ENCODE data around the gene ZBTB20.

Gene ZBTB20

DNA sequence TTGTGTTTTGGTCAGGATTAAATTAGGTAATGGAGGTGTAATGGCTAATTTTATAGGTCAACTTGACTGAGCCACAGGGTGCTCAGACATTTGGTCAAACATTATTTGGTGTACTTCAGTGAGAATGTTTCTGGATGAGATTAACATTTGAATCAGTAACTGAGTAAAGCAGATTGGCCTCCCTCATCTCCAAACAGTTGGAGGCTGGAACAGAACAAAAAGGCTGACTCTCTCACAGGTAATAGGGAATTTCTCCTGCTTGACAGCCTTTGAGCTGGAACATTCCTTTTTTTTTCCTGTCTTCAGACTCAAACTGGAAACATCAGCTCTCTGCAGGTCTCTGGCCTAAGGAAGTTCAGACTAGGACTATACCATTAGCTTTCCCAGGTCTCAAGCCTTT lies 280.7 kb downstream of the ZBTB20 start:
- DNase-seq = no peak

DNA sequence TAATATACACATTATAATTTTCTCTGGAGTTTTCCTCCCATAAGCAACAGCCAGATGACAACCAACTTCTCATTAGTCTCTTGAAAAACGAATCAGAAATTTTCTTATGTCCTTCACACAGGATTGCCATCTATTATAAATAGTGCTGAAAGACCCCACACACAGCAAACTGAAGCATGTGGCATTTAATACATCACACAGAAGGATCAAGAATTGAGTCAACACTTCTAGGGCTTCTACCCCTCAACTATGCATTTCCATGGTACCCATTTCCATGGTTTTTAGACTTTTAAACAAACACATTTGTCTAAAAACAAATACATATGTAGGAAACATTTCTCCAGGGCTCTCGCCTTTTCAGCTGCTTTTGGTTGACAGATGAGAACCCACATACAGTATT lies 282.1 kb downstream of the ZBTB20 start:
- no peak for DNase-seq

DNA sequence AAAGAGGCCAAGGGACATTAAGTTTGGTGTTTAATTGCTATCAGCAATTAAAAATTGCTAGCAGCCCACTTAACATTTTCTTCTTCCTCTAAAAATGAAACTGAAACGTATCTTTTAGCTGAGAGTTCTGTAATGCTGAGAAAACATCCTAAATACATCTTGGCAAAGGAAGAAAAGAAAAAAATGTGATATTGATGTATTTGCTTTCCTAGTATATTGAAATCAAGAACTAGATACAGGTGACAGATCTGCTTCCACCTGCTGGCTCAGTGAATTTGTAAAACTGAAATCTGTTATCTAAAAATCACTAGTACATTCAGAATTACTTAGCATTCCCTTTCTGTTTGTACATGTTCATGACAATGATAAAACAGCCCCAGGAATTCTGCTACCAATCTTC lies 283.2 kb downstream of the ZBTB20 start:
- no peak for DNase-seq

DNA sequence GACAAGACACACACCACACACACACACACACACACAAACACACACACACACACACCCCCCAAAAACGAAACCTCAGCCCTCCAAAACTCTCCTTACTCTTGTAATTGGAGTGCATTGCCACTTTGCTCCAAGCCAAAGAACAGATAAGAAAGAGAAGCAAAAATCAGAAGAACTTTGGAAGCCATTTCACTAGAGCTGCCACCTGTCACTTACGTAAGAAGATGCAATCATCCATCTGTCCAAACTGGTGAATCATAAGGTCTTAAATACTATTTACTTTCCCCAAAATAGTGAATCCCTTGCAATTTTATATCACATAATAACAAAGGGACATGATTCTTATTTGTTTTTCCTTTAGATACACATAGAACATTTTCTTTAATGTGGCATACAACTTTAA lies 285.4 kb downstream of the ZBTB20 start:
- DNase-seq = no peak

DNA sequence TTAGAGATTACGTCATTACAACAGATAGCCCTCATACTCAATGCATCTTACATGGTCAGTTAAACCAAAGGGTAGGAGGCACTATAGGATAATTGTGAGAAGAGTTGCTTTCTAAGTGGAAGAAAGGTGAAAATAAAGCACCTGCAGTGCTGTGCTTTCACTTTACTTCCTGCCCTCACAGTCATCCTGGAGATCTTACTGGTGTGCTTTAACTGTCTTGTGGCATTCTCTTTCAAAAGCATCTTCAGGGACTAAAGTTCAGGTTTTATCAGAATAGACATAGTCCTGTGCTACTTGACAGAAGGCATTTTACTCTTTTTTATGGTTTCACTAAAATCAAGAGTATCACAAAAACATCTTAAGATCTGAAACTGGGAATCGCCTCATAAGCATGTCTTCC lies 286.6 kb downstream of the ZBTB20 start:
- DNase-seq = no peak

DNA sequence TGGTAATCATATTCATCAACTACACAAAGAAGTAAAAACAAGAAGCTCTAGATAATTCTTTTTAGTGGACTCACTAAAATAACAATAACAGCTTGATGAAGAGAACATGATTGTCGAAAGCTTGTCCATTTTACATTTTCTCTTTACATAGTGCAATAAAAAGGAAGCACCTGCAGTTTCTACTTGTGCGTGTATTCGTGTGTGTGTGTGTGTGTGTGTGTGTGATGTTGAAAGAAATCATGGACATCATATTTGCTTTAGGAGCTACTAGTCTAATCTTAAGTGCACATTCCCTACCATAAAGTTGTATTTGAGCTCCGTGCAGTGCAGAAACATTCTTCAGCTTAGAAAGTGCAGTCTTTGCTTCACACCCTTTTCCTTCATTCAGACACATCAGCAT lies 288.8 kb downstream of the ZBTB20 start:
- no peak for DNase-seq

DNA sequence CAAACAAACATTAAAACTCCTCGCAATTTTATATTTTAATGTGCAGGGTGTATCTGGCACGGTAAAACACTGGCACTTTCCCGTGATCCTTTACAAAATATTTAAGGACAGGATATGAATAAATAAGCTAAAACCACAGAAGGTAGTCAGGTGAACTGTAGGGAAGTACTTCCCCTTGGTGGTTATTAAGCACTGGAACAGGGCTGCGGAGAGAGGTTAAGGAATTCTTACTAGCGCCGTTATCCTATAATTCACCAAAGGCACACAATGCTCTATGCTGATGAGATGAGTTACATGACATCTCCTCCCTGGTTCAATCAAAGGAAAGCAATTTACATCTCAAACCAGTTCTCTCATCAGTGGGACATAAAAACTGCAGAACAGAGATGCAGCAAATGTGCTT lies 289.8 kb downstream of the ZBTB20 start:
- no peak for DNase-seq

DNA sequence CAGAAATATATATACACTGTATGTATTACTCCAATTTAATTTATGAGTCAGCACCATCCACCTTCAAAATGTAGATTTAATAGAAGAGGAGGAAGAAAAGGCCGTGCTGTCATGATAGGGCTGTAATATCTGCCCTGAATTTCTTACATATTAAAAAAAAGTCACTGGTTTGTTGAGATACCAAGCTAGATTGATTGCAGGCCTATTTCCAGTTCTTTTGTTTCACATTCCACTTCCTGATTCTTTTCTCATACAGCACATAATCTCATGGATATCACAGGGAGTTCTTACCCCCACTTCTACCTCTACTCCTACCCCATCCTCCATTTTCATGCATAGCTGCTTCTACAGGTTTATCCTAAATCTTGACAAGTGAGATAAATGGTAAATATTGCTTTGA lies 290.3 kb downstream of the ZBTB20 start:
- no peak for DNase-seq

DNA sequence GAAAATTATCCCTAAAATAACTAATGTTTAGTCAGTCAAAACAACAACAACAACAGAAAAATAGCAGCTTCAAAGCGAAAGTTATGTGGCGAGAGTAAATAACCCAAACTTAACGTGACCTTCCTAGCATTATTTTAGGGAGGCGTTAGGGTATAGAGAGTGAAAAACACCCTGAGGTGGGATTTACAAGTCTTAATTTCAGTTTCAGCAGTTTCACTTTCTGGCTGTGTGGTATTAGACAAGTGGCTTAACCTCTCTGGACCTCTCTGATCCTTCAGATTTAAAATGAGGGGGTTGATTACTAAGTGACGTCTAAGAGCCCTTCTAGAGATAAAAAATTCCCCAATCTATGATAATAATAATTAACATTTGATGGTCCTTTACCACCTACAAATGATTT lies 291.2 kb downstream of the ZBTB20 start:
- no peak for DNase-seq

DNA sequence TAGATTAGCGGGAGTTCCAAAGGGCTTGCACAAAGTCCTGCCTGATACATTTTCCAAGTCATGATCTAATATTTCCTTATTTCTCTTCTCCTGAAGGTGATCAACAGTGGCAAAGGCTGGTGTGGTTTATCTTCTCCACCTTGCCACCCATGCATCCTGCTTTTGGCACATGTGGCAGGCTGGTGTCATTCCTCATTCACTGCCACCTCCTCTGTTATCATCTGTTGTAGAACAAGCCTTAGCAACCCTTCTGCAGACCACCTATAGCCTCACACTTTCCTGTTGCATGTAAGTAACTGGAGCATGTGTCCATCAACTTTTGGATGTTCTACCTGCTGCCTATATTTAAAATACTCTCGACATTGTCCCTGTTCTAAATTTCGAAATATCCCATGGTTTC lies 294.1 kb downstream of the ZBTB20 start:
- DNase-seq = no peak

DNA sequence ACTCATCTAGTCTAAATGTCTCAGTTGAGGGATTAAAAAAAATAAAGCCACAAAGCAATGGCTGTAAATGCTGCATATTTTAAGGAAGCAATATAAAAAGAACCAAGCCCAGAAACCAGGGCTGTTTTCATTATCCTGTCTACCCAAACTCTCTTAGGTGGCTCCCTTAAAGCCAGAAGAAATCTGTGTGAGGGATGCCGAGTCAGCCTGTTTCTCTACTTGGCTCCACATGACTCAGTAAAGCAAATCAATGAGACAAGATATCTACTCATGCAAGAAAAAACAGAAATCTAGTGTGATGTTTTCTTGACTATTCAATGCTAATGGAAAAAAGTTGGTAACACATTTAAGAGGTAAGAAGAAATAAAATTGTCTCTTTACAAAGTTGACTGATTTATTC lies 296.2 kb downstream of the ZBTB20 start:
- DNase-seq = peak; percentile 6

DNA sequence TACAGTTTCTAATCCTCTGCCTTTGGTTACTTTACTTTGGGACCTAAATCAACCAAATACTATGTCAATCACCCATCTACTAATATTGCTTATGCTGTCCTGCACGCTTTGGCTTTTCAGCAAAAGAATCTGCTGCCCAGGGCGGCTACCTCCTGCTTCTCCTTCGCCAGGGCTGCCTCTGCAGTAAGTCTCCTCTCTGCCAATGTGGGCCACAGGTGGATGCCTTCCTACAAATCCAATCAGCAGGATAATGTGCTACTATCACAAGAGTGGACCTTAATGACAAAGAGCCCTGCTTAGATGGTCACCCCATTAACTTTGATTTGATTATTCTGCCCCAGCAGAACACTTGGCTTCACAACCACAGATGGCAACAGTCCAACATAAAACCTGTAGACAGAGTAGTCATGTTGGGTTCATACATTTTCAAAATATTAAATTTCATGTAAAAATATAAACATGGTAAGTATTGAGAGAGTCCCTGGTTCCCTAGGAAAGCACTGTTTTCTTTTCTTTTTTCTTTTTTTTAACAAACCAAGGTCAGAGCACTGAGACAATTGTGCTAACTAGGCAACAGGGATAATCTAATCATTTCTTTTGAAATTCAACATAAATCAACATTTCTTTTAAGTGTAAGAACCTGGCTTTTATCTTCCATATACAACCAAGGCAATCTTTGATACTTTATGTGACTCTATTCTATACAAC lies 298.3 kb downstream of the ZBTB20 start:
- DNase-seq = no peak

DNA sequence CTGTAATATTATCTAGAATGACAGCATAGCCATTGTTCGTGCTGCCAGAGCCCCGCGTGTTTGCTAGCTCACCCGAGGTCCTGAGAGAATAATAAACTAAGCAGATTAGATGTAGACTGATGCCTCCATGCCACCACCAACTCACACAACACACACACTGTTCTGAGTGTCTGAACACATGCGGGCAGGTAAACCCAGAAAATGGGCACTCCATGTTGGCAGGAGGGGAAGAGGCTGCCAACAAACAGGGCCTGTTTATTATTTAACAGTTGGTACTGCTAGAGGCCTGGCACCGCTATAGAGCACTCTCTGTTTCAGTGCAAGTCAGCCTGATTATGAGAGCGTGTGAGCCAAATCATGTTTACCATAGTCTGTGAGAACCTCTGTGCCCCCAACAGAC lies 299.0 kb downstream of the ZBTB20 start:
- DNase-seq = no peak

DNA sequence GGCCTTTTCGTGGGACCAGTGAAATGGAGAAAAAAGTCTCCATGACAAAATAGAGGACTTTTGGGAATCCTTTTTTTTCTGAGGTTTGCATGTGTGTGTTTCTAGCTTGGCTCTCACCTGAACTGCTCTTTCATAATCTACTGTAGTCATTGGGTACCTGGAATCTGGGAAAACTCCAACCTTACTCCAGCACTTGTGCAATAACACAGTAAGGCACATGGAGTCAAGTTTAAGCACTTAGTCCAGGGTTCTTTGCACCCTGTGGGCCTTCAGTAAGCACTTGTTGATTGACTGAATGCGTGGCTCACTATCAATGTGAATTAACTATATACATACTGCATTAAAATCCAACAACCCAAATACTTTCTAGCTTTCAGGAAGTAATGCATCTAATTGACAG lies 299.5 kb downstream of the ZBTB20 start:
- DNase-seq = no peak

DNA sequence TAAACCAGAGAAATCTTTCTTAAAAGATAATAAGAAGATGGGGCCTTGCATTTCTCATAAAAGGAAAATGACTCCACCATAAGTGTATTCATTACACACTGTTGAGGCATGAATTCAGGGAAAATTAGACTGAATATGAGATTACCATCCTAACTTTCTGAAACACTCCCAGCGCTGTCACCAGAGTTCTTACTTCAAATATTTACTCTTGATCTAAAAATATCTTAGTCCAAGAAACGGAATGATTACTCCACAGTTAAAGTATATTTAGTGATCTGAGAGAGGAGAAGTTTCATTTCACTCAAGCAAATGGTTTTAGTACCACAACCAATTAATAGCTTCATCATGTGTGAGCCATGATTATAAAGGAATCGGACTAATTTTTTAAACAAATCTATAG lies 300.3 kb downstream of the ZBTB20 start:
- DNase-seq = no peak

DNA sequence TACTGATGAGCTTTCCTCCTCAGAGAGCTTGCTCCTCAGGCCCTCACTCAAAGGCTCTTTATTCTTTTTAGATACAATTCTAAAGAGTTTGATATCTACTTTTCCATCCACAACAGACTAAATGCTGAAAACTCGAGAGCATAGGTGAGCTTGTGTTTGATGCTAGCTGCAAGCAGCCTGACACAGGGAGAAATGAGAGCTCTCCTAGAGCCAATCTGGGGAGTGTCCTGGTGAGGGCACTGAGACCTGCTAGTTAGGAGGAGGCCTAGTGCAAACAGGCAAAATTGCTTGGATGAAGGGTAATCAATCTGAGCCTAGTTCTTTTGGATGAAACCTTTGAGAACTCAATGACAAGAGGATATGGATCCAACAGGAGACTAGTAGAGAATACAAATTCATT lies 300.8 kb downstream of the ZBTB20 start:
- DNase-seq = no peak

DNA sequence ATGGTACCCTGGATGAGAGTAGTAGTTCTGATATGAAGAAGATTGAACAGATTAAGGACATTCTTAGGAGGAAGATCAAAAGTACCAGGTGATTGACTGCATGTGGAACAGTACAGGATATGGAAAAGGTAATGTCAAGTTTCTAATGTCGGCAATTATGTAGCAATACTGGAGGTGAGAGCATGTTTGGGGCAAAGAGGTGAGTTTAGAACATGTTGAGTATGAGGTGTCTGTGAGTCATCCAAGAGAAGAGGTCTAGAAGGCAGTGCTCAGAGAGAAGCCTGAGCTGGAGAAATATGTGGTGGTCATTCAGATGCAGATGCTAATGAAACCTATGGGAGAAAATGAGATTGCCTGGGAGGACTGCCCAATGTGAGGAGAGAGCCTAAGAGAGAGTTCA lies 305.6 kb downstream of the ZBTB20 start:
- peak; percentile 2 for DNase-seq

DNA sequence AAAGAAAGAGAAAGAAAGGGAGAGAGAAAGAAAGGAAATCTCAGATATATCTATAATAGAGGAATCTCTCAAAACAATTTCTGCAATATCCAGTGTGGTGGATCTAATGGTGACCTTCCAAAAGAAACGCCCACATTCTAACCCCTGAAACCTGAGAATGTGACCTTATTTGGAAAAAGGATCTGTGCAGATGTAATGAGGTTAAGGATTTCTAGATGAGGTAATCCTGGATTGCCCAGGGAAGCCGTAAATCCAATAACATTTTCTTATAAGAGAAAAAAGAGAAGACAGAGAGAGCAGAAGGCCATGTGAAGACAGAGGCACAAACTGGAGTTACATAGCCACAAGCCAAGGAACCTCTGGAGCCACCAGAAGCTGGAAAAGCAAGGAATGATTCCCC lies 307.6 kb downstream of the ZBTB20 start:
- DNase-seq = peak; percentile 19

DNA sequence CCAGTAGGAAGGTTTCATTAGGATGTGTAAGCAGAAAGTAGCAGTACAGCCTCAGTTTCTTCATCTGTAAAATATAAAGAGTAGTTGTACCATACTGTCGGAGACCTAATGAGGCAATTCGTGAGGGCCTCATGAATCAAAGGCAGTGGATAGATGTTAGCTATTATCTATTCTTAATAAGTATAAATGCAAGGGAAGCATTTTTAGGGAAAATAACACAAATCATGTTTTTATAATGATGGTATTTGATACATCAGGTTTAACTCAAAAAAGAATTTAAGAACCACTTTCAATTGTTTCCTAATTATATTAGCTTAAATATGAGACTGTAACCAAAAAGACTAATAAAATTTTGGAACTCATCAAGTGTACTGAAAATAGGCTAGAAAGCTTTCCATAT lies 309.1 kb downstream of the ZBTB20 start:
- no peak for DNase-seq

DNA sequence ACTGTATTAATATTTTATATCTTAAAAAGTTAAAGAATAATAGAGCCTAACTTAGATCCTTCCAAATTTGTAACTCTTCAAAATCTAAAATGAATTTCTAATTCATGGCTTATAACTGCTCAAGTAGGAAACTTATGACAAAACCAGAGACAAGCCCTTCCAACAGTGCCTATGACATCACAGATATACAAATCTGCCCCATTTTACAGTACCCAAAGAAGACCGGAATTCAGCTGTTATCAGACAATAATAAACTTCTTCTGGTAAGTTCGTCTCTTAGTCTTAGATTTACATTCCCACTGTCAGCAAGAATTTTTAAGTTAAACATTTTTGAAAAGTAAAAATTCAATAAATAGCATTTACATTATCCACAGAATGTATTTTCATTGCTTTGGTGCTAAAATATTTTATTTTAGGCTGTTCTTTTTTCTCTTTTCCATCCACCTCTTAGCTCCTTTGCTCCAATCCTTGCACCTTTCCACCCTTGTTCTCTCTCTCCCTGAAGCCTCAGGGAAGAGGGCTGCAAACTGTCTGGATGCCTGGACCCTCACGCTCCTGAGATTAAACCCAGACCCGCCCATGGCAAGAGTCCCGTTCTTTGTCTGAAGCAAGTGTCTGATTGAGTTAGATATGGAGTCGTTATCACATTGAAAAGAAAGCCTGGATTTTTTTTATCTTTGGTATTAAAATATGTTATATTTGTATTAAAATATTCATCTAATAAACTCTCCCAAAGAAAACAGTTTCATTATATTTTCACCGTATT lies 312.7 kb downstream of the ZBTB20 start:
- DNase-seq = no peak

DNA sequence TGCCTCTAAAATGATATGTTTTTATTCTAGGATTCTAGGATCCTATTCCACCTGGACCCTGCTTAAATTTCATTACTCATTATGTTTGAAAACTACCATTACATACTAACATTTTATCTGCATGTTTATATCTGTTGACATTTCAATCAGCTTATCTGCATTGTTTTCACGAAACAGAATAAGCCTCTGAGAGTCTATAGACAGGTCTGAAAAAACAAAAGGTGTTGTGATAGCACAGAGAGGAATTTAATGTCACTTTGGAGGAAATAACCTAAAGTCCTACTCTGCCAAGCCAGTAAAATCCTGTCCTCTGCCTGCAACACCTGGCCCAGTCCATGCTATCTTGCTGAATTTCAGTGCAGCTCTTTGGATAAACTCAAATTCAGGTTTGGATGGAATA lies 315.2 kb downstream of the ZBTB20 start:
- no peak for DNase-seq

DNA sequence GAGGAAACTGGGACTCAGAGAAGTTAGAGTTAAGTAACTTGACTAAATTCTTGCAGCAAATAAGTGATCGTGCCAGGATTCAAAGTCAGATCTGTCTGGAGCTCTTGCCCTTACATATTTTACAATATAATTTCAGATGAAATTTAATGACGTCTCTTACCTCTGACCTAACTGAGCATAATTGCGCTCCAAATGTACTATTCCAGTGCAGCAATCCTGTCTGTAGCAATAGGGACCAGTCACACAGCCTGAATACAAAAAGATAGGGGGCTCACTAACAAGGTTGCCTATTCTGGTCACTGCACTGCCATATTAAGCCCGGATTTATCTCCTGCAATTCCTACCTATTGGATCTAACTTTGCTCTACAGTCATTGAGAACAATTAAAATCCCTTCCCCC lies 316.4 kb downstream of the ZBTB20 start:
- no peak for DNase-seq

DNA sequence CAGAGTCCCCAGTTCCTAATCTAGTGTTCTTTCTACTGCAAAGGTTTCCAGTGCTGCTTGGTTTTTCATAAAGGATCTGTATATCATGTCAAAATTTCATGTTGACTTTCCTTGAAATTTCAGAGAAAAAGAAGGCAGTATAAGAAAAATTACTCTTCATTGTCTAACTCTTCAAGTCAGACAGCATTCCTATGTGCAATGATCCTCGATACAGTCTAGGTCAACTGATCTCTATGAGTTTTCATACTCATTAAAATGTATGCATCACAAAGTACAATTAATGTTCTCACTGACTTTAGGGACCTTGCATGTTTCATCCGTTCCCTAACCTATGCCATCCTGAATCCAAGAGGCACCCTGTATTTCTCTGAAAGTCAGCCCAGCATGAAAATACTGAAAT lies 317.3 kb downstream of the ZBTB20 start:
- DNase-seq = no peak

DNA sequence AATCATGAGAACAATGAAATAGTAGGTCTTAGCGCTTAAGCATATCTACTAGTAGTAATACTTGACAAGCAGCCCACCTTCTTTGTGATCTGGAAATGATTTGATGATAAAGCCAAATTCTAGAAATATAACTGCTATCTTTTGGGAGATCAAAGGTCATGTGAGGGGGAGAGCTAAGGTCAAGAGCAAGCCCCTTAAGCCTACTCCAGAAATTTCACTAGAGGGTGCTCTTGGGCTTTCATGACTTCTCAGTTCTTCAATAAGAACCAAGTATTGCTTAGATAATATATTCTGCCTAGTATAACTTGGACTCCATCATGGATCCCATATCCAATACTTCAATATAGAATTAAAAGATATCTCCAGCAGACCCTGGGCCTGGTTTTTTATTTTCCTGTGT lies 319.6 kb downstream of the ZBTB20 start:
- DNase-seq = peak; percentile 30

DNA sequence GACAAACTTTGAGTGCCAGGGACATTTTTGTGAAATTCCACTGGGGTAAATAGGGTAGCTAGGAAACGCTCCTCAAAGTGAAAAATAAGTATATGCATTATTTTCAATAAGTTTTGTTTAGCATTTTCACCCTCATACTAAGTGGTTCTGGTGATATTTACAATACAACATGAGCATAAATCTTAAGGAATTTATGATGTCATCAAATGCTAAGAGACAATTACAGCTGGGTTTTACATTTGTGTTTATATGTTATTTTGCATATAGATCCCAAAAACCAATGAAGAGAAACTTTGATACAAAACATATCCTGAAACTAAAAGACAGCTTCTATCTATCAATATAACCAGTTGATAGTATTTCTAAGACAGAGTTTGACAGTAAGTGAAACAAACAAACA lies 323.1 kb downstream of the ZBTB20 start:
- no peak for DNase-seq

Data from EL (cell line).